GM12878 (cell line): ENCODE results near the gene WDFY4. TPM values are rescaled to one million over a fixed set of nuclear protein-coding genes. Genes with fewer than 3 reads are reported as not detected.

Experiments used
- EED ChIP-seq: sonication (generic); IDR thresholded peaks from 2 replicates; pipeline ENCODE4 v1.6.1; 2016; ENCODE audit warnings: antibody characterized with exemption, low read depth
- GATAD2B ChIP-seq: fragments of 450-650 bp; conservative IDR thresholded peaks from 2 replicates; pipeline ENCODE4 v1.6.1; 2017; ENCODE audit warnings: low read depth, mild to moderate bottlenecking, moderate library complexity
- PAX5 ChIP-seq: IDR thresholded peaks from 2 replicates; pipeline ENCODE4 v1.6.1; 2011; ENCODE audit warnings: low read depth, low read length, borderline replicate concordance
- POU2F2 ChIP-seq: IDR thresholded peaks from 3 replicates; pipeline ENCODE4 v1.6.1; 2011; ENCODE audit warnings: low read depth, mild to moderate bottlenecking, low read length, borderline replicate concordance
- RCOR1 ChIP-seq: conservative IDR thresholded peaks from 2 replicates; pipeline ENCODE4 v1.6.1; 2012; ENCODE audit warnings: low read depth, low read length, improper control_type of control experiment
- RUNX3 ChIP-seq: IDR thresholded peaks from 2 replicates; pipeline ENCODE4 v1.6.1; 2012; ENCODE audit warnings: low read length, inconsistent platforms
- SPI1 ChIP-seq: IDR thresholded peaks from 2 replicates; pipeline ENCODE4 v1.6.1; 2011; ENCODE audit warnings: low read depth, mild to moderate bottlenecking, low read length, moderate library complexity, borderline replicate concordance; ENCODE audit not compliant: insufficient read depth
- YY1 ChIP-seq: IDR thresholded peaks from 2 replicates; pipeline ENCODE4 v1.6.1; 2011; ENCODE audit warnings: low read depth, mild to moderate bottlenecking, low read length
- ZNF384 ChIP-seq: IDR thresholded peaks from 2 replicates; pipeline ENCODE4 v1.6.1; 2012; ENCODE audit warnings: low read depth, mild to moderate bottlenecking, low read length, improper control_type of control experiment, borderline replicate concordance
- ZZZ3 ChIP-seq: IDR thresholded peaks from 2 replicates; pipeline ENCODE4 v1.6.1; 2011; ENCODE audit warnings: low read depth; ENCODE audit not compliant: control insufficient read depth, insufficient read length
- polyA plus RNA-seq, 11 experiments: library from polyadenylated mRNA; depleted of rRNA in 4 of 11; unstranded in 6 of 11; stranded (reverse) in 5 of 11; fragments of >200 nt; fragmentation: Nextera tagmentation in 4 of 11; fragmentation: Illumina TruSeq in 1 of 11; extraction: Ambion mirVana in 4 of 11; extraction: Trizol in 1 of 11; gene quantifications; 1 replicate in 1 of 11; 2 replicates in 10 of 11; pipeline versions ENCODE4 v1.2.1 to v1.2.3, GENCODE V29; 2011 to 2016; ENCODE audit warnings: inconsistent platforms in 2 of 11, missing spikeins in 2 of 11, low read depth in 1 of 11
- total RNA-seq, 4 experiments: library from RNA; depleted of rRNA in 3 of 4; stranded (reverse); fragments of >200 nt in 3 of 4; fragmentation: Illumina TruSeq in 1 of 4; extraction: Trizol in 1 of 4; gene quantifications; 2 replicates each; pipeline versions ENCODE4 v1.2.1 to v1.2.3, GENCODE V29; 2013 to 2021
- TF ChIP-seq, protein P1 (sequence below): IDR thresholded peaks from 2 replicates; pipeline ENCODE4 v1.6.1; 2012; ENCODE audit warnings: mild to moderate bottlenecking, low read depth, low read length
- TF ChIP-seq, protein P2 (sequence below): IDR thresholded peaks from 2 replicates; pipeline ENCODE4 v1.6.1; 2012; ENCODE audit warnings: low read length, inconsistent platforms
- TF ChIP-seq, protein P3 (sequence below): fragments of 450-650 bp; IDR thresholded peaks from 2 replicates; pipeline ENCODE4 v1.6.1; 2017; ENCODE audit warnings: borderline replicate concordance
- TF ChIP-seq, protein P4 (sequence below): fragments of 450-650 bp; IDR thresholded peaks from 2 replicates; pipeline ENCODE4 v1.6.1; 2017; ENCODE audit warnings: low read depth, mild to moderate bottlenecking, moderate library complexity
- TF ChIP-seq, protein P5 (sequence below): IDR thresholded peaks from 2 replicates; pipeline ENCODE4 v1.6.1; 2011; ENCODE audit warnings: low read depth, mild to moderate bottlenecking, low read length, moderate library complexity, borderline replicate concordance; ENCODE audit errors: extremely low read depth
- TF ChIP-seq, protein P6 (sequence below): fragments of 450-650 bp; IDR thresholded peaks from 2 replicates; pipeline ENCODE4 v1.6.1; 2016; ENCODE audit warnings: mild to moderate bottlenecking
- TF ChIP-seq, protein P7 (sequence below): fragments of 450-650 bp; IDR thresholded peaks from 2 replicates; pipeline ENCODE4 v1.6.1; 2014; ENCODE audit warnings: mild to moderate bottlenecking

WDFY4 gene
- total and polyA plus RNA-seq, 10 of the 15 experiments (the other 5 are each of a cell fraction or from before 2014, with no cell fraction given) = 13.5 to 132 (median 47.3) TPM

DNA sequence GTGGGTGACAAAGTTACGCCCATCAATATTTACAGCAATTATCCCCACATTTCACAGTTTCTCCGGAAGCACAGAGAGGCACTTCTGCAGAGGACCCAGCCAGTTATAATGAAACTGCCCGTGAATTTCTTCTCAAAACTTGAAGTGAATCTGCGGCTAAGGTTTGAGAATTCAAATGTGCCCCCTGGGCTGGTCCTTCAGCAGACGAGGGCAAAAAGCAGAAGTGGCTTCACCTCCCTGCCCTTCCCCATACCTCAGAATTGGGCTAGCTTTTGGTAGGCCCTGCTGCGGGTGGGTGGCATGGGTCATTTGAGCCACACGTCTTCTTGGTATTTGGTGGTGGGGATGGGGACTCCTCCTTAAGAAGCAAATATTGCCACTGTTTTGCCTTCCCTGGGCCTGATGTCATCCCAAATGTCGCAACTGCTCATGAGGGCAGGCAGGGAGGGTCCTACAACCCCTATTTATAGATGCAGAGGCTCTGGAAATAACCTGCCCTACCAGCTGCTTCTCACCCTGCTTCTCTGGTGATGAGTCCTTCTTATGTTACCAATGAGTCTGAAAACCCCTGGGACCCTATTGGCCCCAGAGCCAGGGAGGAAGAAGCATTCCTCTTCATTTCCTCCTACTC is 16.6 kb upstream of the WDFY4 start (continued):
- TF ChIP-seq, protein P1, sequence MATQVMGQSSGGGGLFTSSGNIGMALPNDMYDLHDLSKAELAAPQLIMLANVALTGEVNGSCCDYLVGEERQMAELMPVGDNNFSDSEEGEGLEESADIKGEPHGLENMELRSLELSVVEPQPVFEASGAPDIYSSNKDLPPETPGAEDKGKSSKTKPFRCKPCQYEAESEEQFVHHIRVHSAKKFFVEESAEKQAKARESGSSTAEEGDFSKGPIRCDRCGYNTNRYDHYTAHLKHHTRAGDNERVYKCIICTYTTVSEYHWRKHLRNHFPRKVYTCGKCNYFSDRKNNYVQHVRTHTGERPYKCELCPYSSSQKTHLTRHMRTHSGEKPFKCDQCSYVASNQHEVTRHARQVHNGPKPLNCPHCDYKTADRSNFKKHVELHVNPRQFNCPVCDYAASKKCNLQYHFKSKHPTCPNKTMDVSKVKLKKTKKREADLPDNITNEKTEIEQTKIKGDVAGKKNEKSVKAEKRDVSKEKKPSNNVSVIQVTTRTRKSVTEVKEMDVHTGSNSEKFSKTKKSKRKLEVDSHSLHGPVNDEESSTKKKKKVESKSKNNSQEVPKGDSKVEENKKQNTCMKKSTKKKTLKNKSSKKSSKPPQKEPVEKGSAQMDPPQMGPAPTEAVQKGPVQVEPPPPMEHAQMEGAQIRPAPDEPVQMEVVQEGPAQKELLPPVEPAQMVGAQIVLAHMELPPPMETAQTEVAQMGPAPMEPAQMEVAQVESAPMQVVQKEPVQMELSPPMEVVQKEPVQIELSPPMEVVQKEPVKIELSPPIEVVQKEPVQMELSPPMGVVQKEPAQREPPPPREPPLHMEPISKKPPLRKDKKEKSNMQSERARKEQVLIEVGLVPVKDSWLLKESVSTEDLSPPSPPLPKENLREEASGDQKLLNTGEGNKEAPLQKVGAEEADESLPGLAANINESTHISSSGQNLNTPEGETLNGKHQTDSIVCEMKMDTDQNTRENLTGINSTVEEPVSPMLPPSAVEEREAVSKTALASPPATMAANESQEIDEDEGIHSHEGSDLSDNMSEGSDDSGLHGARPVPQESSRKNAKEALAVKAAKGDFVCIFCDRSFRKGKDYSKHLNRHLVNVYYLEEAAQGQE = no peak
- TF ChIP-seq GATAD2B (peak; percentile 99), SPI1 (peak; percentile 99), RCOR1 (no peak), RUNX3 (peak; percentile 86), ZZZ3 (no peak), EED (peak; percentile 91), YY1 (no peak), PAX5 (peak; percentile 77; the same call in 1 of the 2 replicates), POU2F2 (peak; percentile 86; the same call in 2 of the 3 replicates), ZNF384 (no peak)
- TF ChIP-seq, protein P2, sequence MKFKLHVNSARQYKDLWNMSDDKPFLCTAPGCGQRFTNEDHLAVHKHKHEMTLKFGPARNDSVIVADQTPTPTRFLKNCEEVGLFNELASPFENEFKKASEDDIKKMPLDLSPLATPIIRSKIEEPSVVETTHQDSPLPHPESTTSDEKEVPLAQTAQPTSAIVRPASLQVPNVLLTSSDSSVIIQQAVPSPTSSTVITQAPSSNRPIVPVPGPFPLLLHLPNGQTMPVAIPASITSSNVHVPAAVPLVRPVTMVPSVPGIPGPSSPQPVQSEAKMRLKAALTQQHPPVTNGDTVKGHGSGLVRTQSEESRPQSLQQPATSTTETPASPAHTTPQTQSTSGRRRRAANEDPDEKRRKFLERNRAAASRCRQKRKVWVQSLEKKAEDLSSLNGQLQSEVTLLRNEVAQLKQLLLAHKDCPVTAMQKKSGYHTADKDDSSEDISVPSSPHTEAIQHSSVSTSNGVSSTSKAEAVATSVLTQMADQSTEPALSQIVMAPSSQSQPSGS = peak; percentile 69; the same call in 1 of the 2 replicates
- TF ChIP-seq, protein P3, sequence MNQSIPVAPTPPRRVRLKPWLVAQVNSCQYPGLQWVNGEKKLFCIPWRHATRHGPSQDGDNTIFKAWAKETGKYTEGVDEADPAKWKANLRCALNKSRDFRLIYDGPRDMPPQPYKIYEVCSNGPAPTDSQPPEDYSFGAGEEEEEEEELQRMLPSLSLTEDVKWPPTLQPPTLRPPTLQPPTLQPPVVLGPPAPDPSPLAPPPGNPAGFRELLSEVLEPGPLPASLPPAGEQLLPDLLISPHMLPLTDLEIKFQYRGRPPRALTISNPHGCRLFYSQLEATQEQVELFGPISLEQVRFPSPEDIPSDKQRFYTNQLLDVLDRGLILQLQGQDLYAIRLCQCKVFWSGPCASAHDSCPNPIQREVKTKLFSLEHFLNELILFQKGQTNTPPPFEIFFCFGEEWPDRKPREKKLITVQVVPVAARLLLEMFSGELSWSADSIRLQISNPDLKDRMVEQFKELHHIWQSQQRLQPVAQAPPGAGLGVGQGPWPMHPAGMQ = no peak
- TF ChIP-seq, protein P4, sequence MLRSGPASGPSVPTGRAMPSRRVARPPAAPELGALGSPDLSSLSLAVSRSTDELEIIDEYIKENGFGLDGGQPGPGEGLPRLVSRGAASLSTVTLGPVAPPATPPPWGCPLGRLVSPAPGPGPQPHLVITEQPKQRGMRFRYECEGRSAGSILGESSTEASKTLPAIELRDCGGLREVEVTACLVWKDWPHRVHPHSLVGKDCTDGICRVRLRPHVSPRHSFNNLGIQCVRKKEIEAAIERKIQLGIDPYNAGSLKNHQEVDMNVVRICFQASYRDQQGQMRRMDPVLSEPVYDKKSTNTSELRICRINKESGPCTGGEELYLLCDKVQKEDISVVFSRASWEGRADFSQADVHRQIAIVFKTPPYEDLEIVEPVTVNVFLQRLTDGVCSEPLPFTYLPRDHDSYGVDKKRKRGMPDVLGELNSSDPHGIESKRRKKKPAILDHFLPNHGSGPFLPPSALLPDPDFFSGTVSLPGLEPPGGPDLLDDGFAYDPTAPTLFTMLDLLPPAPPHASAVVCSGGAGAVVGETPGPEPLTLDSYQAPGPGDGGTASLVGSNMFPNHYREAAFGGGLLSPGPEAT = peak; percentile 90
- TF ChIP-seq, protein P5, sequence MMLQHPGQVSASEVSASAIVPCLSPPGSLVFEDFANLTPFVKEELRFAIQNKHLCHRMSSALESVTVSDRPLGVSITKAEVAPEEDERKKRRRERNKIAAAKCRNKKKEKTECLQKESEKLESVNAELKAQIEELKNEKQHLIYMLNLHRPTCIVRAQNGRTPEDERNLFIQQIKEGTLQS = no peak
- TF ChIP-seq, protein P6, sequence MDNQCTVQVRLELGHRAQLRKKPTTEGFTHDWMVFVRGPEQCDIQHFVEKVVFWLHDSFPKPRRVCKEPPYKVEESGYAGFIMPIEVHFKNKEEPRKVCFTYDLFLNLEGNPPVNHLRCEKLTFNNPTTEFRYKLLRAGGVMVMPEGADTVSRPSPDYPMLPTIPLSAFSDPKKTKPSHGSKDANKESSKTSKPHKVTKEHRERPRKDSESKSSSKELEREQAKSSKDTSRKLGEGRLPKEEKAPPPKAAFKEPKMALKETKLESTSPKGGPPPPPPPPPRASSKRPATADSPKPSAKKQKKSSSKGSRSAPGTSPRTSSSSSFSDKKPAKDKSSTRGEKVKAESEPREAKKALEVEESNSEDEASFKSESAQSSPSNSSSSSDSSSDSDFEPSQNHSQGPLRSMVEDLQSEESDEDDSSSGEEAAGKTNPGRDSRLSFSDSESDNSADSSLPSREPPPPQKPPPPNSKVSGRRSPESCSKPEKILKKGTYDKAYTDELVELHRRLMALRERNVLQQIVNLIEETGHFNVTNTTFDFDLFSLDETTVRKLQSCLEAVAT = peak; percentile 91
- TF ChIP-seq, protein P7, sequence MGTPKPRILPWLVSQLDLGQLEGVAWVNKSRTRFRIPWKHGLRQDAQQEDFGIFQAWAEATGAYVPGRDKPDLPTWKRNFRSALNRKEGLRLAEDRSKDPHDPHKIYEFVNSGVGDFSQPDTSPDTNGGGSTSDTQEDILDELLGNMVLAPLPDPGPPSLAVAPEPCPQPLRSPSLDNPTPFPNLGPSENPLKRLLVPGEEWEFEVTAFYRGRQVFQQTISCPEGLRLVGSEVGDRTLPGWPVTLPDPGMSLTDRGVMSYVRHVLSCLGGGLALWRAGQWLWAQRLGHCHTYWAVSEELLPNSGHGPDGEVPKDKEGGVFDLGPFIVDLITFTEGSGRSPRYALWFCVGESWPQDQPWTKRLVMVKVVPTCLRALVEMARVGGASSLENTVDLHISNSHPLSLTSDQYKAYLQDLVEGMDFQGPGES = no peak
